Left lung (tissue), 10 donors: Measurements from ENCODE around the gene C20orf141. TPM values are rescaled to one million over a fixed set of nuclear protein-coding genes. Genes with fewer than 3 reads are reported as not detected.

ENCODE experiments used
- ATAC-seq: fragments of 200-7000 bp; cut with Tn5 transposase; one replicate; pipeline ENCODE4 v1.9.1; 2020; ENCODE audit warnings: moderate library complexity
- DNase-seq, 4 donors: peaks; one replicate each; pipeline ENCODE4 v3.0.0-alpha.2; 2013 to 2020
- H3K27ac ChIP-seq, 2 donors: fragments of 200-600 bp; sonication (generic) in 1 of 2; one replicate each; pipeline versions ENCODE4 v1.5.0 to v1.8.0; 2020 to 2021
- H3K27me3 ChIP-seq, 2 donors: fragments of 200-600 bp; sonication (generic) in 1 of 2; one replicate each; pipeline versions ENCODE4 v1.5.0 to v1.8.0; 2020 to 2021
- H3K36me3 ChIP-seq, 2 donors: fragments of 200-600 bp; sonication (generic) in 1 of 2; one replicate each; pipeline versions ENCODE4 v1.5.0 to v1.8.0; 2020 to 2021
- H3K4me1 ChIP-seq, 2 donors: fragments of 200-600 bp; one replicate each; pipeline ENCODE4 v1.8.0; 2021
- H3K4me3 ChIP-seq, 2 donors: fragments of 200-600 bp; sonication (generic) in 1 of 2; one replicate each; pipeline versions ENCODE4 v1.5.0 to v1.8.0; 2020 to 2021; ENCODE audit warnings: mild to moderate bottlenecking in 1 of 2
- H3K9me3 ChIP-seq, 2 donors: fragments of 200-600 bp; sonication (generic) in 1 of 2; one replicate each; pipeline versions ENCODE4 v1.5.0 to v1.8.0; 2020 to 2021
- CTCF ChIP-seq, 2 donors: fragments of 200-600 bp; sonication (generic) in 1 of 2; IDR thresholded peaks; one replicate each; pipeline versions ENCODE4 v1.5.0 to v1.8.0; 2021; ENCODE audit warnings: antibody characterized with exemption in 2 of 2
- intact Hi-C, 2 donors: fragments of 100-400 bp; cut with DNase I; formaldehyde crosslinking; loops; one replicate each; pipeline versions ENCODE4 v1.11.2 to v1.14.2; 2022
- polyA plus RNA-seq, 6 donors: library from polyadenylated mRNA; unstranded; fragments of 120-200 nt; gene quantifications; one replicate each; pipeline ENCODE4 v1.2.1, GENCODE V29; 2013; ENCODE audit not compliant: insufficient read length in 6 of 6
- total RNA-seq, 2 donors: library from RNA; stranded (reverse); fragmentation: NEBNext Ultra II Directional; extraction: Animal tissue kit (Norgen Biotek cat#: 25700); gene quantifications; one replicate each; pipeline ENCODE4 v1.2.1, GENCODE V29; 2021
- donor health status: DM: no; HTN: yes; CAD: no.
- donor health status: DM: no; HTN: no; CAD: no.

Gene C20orf141
- total and polyA plus RNA-seq, 8 donors, result not detected

GRCh38 chr20:2838170-2838797, 23.5 kb downstream of the C20orf141 start:
- ATAC-seq (no peak), DNase-seq (no peak)
- no peak overlapping the region for H3K4me3 ChIP-seq
- no peaks in the 10 kb centered on the region for H3K27me3 ChIP-seq
- no peak overlapping the region for H3K27ac ChIP-seq
- TF ChIP-seq CTCF (IDR thresholded peaks at IDR 0.05), result no peak
- H3K4me1 ChIP-seq, result peaks cover 3 to 20% of the 10 kb centered on the region in 2 donors
- no peaks in the 10 kb centered on the region for H3K9me3 ChIP-seq
- intact Hi-C loops, result no loop called here
- peaks cover 0 to 24% of the 10 kb centered on the region in 2 donors for H3K36me3 ChIP-seq

GRCh38 chr20:2838847-2839671, 24.3 kb downstream of the C20orf141 start:
- no peak for TF ChIP-seq CTCF (IDR thresholded peaks at IDR 0.05)
- Histone ChIP-seq H3K4me1 (peaks cover 3 to 20% of the 10 kb centered on the region in 2 donors), H3K27me3 (no peaks in the 10 kb centered on the region), H3K9me3 (no peaks in the 10 kb centered on the region), H3K27ac (no peak overlapping the region), H3K4me3 (peak overlapping the region in 1 of 2 donors; percentile 89), H3K36me3 (peaks cover 0 to 24% of the 10 kb centered on the region in 2 donors)
- intact Hi-C loops, result no loop called here
- ATAC-seq (no peak), DNase-seq (no peak)

- peak overlapping the region; percentile 83 to 96 for H3K27ac ChIP-seq
- ATAC-seq (no peak), DNase-seq (no peak)
- TF ChIP-seq CTCF (IDR thresholded peaks at IDR 0.05), result no peak
- no peaks in the 10 kb centered on the region for H3K27me3 ChIP-seq
- peaks cover 3 to 20% of the 10 kb centered on the region in 2 donors for H3K4me1 ChIP-seq
- intact Hi-C loops, result no loop called here
- peak overlapping the region; percentile 89 to 95 for H3K4me3 ChIP-seq
- H3K36me3 ChIP-seq, result peaks cover 0 to 24% of the 10 kb centered on the region in 2 donors
- no peaks in the 10 kb centered on the region for H3K9me3 ChIP-seq
Observed at GRCh38 chr20:2839732-2840137, 24.9 kb downstream of the C20orf141 start.

- DNase-seq, result peak; percentile 85 to 97 (median 91)
- no peak for TF ChIP-seq CTCF (IDR thresholded peaks at IDR 0.05)
- intact Hi-C loops, result no loop called here
- peak; percentile 99 for ATAC-seq
- H3K4me3 ChIP-seq, result peak within 1 kb of the TSS; percentile 89 to 95
- H3K27me3 ChIP-seq, result no peaks in the 10 kb centered on the region
- H3K9me3 ChIP-seq, result no peaks in the 10 kb centered on the region
- H3K27ac ChIP-seq, result peak within 1 kb of the TSS; percentile 83 to 96
- peaks cover 3 to 20% of the 10 kb centered on the region in 2 donors for H3K4me1 ChIP-seq
- H3K36me3 ChIP-seq, result peaks cover 0 to 20% of the 10 kb centered on the region in 2 donors
Observed at GRCh38 chr20:2840138-2840966, 25.6 kb downstream of the C20orf141 start, which contains the start of the genes PCED1A and VPS16. Gene PCED1A (minus strand): TSS chr20:2840655. CDS start chr20:2839912, 743 bp downstream. Gene VPS16 (plus strand): TSS chr20:2840745. CDS start chr20:2840775, 30 bp downstream.
